ENCODE results near the gene CNOT1. TPM values are rescaled to one million over a fixed set of nuclear protein-coding genes. Genes with fewer than 3 reads are reported as not detected.
"Not testable (repeated sequence)": the region's sequence is repeated elsewhere in the genome, so short reads cannot be mapped to it uniquely, and the experiment has no call there.

CNOT1 gene
- polyA plus RNA-seq, 1 donor: 92.5 TPM

- DNase-seq: no peak
Observed at GRCh38 chr16:58638148-58639036, 8.8 kb upstream of the CNOT1 start.

DNA sequence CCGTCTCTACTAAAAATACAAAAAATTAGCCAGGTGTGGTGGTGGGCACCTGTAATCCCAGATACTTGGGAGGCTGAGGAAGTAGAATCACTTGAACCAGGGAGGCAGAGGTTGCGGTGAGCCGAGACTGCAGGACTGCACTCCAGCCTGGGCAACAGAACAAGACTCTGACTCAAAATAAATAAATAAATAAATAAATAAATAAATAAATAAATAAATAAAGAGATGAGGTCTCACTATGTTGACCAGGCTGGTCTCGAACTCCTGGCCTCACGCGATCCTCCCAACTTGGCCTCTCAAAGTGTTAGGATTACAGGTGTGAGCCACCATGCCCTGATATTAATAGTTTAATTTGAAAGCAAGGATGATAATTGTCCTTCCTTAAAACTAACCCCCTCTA is 7.4 kb upstream of the CNOT1 start:
- not testable (repeated sequence) for DNase-seq

GRCh38 chr16:58636466-58636865 is 6.8 kb upstream of the CNOT1 start:
- DNase-seq: no peak

GRCh38 chr16:58635502-58635901 is 5.9 kb upstream of the CNOT1 start:
- DNase-seq: no peak

DNA sequence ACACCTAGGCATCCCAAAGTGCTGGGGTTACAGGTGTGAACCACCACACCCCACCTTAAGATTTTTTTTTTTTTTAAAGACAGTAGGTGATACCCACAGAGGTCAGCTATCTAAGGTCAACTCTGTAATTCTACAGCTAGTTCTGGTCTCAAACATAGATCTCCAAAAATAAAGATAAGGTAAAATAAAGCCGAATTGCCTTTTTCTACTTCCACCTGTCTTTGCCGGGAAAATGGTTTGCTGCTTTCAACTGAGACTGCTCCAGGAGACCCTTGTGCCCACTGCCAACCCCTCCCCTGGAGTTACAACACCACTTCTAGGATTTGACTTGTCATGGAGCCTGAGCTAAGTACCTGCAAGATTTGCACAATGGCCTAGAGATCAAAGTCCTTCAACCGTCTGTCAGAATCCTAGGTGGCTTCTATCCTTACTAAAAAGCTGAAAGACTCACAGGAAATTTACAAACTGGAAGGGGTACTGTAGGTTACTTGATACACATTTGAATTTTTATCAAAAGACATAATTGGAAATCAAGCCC is 4.7 kb upstream of the CNOT1 start:
- no peak for DNase-seq

DNA sequence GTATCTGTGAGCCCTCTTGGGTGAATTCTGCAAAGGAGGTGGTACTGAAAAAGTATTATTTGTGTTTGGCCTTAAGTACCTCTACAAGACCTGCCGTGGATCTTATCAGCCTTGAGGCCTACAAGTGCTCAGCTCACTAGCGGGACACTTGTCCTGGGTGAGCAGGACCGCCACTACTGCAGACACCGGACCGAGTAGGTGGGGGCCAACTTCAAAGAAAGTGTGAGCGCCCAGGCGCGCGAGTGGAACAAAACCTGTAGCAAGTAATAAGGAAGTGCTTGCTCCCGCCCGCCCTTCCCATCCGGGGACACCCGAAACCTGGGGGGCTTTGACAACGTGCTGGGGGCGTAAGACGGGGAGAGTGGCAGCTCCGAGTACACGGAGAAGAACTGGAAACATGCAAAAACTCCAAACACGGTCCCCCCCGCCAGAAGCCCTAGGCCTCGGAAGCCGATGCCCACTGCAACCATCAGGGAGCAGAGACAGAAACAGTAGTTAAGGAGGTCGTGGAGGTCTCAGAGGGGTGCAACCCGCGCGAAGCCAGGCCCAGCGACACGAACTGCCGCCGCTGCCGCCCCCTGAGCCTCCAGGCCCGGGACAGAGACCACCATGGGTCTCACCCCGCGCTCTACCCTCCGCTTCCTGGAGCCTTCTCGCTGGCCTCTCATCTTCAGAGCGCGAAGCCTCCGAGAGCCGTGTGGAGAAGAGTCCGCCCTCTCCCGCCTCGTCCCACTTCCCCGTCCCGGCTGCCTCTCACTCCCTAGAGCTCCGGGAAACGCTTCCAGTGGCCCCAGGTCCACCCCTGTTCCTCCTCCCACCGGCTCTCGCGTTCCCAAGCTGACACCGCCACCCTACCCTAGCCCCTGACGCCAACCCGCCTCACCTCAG is 537 bp downstream of the CNOT1 start:
- peak; percentile 46 for DNase-seq

GRCh38 chr16:58624209-58624608 is 5.4 kb downstream of the CNOT1 start:
- no peak for DNase-seq

GRCh38 chr16:58620396-58620795 is 9.2 kb downstream of the CNOT1 start:
- no peak for DNase-seq

- no peak for DNase-seq
Observed at GRCh38 chr16:58615280-58615679, 14.3 kb downstream of the CNOT1 start.

GRCh38 chr16:58614860-58615259 is 14.8 kb downstream of the CNOT1 start:
- DNase-seq: no peak

DNA sequence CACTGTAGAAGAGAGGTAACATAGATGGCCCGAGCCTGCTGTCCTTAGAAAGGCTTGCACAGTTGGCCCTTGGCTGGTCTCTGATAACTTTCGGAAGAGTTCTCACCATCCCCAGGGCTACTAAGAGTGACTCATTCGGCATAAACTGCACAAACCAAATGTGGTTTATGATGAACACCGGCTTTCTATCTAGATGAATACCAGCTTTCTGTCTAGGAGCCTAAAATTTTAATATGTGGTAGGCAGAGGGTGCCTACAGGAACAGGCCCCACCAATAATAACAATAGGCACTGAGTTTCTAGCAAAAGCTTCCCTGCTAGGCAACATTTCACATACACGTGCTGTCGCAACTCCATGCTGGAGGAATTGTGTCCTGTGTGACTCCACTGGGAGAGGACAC is 15.4 kb downstream of the CNOT1 start:
- DNase-seq: no peak

- not testable (repeated sequence) for DNase-seq
Observed at GRCh38 chr16:58612965-58613364, 16.7 kb downstream of the CNOT1 start.

DNA sequence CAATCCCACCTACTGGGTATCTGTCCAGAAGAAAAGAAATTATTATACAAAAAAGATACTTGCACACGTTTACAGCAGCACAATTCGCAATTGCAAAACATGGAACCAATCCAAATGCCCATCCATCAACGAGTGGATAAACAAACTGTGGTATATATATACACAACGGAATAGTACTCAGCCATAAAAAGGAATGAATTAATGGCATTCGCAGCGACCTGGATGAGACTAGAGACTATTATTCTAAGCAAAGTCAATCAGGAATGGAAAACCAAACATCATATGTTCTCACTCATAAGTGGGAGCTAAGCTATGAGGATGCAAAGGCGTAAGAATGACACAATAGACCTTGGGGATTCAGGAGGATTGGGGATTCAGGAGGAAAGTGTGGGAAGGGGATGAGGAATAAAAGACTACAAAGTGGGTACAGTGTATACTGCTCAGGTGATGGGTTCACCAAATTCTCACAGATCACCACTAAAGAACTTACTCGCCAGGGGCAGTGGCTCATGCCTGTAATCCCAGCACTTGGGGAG is 21.0 kb downstream of the CNOT1 start:
- DNase-seq: no peak

GRCh38 chr16:58605562-58605961 is 24.1 kb downstream of the CNOT1 start:
- DNase-seq: no peak

GRCh38 chr16:58591083-58591482 is 38.5 kb downstream of the CNOT1 start:
- DNase-seq: no peak

GRCh38 chr16:58589326-58589905 is 40.2 kb downstream of the CNOT1 start:
- no peak for DNase-seq

GRCh38 chr16:58588406-58588805 is 41.2 kb downstream of the CNOT1 start:
- no peak for DNase-seq

DNA sequence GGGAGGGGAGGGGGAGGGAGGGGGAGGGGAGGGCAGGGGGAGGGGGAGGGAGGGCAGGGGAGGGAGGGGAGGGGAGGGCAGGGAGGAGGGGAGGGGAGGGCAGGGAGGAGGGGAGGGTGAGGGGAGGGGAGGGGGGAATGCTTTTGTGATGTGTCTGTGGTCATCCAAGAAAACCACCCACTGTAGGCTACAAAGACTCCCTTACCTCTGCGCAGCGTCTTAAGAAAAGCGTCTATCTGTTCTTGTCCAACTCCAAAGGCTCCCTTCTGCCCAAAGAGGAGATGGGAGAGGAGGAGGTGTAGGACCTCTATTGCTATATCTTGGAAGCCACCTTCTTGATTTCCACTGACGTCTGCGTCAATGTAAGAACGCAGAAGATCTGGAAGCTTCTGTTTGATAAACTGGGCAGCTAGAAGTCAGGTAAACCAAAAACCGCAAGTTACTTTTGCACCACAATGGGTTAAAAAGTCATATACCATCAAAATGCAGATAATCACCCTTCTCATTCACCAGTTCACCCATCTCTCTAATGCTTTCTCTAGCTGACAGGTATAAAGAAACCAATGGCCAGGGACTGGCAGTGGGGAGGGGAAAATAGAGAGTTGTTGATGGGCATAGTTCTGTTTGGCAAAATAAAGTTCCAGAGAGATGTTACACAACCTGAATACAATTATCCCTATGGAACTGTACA is 43.1 kb downstream of the CNOT1 start:
- no peak for DNase-seq

DNA sequence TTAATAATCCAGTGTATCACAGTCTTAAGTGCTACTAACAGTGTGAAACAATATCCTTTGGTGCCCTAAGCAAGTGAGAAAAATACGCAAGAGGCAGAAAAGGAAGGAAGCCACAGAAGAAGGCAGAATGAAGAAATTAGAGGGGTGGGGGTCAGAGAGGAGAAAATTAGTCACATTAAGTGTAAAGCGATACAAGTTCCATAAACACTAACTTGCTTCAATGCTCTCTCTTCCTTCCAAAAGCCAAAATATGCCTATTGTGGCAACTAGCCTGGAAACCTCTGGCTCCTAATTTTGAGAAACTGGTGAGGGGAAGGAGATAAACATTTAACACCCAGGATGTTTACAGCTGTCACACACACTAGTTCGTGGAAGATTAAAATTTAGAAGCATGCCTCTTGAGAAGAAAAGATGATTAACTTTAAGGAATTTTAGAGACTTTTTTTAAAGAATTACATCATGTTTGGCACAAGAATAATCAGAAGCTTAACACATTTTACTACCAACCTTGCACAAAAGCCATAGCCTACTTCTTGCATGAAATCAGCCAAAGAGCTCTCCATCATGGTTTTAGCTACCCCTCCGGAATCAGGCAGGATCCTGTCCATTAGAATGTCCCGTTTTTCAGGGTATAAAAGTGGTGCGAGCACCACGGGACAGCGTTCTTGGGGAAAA is 44.7 kb downstream of the CNOT1 start:
- DNase-seq: no peak

GRCh38 chr16:58582971-58583765 is 46.5 kb downstream of the CNOT1 start:
- DNase-seq: no peak

DNA sequence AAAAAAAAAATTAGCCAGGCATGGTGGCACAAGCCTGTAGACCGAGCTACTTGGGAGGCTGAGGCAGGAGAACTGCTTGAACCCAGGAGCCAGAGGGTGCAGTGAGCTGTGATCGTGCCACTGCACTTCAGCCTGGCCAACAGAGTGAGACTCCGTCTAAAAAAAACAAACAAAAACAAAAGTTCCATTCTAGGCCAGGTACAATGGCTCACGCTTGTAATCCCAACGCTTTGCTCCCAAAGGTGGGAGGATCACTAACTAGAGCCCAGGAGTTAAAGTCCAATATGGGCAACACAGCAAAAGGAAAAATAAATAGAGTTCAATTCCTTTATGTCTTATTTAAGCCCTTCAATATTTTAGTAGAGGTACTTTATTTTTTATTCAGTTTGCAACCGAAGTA is 47.5 kb downstream of the CNOT1 start:
- no peak for DNase-seq
